Measurements from ENCODE around the gene DYNLT4.

DNA sequence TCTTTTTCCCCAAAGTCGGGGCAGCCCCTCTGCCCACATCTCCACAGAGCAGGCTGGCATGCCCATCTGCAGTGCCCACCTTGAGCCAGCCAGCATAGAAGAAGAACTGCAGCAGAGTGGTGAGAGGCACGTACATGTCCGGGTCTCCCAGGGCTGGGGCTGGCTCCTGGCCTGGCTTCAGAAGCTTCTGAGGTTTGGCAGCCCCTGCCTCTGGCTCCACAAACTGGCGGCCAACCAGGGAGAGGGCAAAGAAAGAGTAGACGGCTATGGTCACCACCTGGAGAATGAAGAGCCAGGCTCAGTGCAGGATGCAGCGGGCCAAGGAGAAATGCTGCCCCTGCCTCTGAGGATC, 22.1 kb downstream of the DYNLT4 start:
- TF ChIP-seq, protein P1, sequence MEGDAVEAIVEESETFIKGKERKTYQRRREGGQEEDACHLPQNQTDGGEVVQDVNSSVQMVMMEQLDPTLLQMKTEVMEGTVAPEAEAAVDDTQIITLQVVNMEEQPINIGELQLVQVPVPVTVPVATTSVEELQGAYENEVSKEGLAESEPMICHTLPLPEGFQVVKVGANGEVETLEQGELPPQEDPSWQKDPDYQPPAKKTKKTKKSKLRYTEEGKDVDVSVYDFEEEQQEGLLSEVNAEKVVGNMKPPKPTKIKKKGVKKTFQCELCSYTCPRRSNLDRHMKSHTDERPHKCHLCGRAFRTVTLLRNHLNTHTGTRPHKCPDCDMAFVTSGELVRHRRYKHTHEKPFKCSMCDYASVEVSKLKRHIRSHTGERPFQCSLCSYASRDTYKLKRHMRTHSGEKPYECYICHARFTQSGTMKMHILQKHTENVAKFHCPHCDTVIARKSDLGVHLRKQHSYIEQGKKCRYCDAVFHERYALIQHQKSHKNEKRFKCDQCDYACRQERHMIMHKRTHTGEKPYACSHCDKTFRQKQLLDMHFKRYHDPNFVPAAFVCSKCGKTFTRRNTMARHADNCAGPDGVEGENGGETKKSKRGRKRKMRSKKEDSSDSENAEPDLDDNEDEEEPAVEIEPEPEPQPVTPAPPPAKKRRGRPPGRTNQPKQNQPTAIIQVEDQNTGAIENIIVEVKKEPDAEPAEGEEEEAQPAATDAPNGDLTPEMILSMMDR (IDR thresholded peaks at IDR 0.05; ENCODE audit: low read depth, low read length, missing input control) = no peak
- no peak for TF ChIP-seq RAD21 (IDR thresholded peaks at IDR 0.05)
- no peak for TF ChIP-seq ATF3 (IDR thresholded peaks at IDR 0.05)
- no peak for TF ChIP-seq RXRA (IDR thresholded peaks at IDR 0.05)
- TF ChIP-seq, protein P2, sequence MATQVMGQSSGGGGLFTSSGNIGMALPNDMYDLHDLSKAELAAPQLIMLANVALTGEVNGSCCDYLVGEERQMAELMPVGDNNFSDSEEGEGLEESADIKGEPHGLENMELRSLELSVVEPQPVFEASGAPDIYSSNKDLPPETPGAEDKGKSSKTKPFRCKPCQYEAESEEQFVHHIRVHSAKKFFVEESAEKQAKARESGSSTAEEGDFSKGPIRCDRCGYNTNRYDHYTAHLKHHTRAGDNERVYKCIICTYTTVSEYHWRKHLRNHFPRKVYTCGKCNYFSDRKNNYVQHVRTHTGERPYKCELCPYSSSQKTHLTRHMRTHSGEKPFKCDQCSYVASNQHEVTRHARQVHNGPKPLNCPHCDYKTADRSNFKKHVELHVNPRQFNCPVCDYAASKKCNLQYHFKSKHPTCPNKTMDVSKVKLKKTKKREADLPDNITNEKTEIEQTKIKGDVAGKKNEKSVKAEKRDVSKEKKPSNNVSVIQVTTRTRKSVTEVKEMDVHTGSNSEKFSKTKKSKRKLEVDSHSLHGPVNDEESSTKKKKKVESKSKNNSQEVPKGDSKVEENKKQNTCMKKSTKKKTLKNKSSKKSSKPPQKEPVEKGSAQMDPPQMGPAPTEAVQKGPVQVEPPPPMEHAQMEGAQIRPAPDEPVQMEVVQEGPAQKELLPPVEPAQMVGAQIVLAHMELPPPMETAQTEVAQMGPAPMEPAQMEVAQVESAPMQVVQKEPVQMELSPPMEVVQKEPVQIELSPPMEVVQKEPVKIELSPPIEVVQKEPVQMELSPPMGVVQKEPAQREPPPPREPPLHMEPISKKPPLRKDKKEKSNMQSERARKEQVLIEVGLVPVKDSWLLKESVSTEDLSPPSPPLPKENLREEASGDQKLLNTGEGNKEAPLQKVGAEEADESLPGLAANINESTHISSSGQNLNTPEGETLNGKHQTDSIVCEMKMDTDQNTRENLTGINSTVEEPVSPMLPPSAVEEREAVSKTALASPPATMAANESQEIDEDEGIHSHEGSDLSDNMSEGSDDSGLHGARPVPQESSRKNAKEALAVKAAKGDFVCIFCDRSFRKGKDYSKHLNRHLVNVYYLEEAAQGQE (IDR thresholded peaks at IDR 0.05) = no peak
- TF ChIP-seq TAF1 (conservative IDR thresholded peaks at IDR 0.05) = no peak
- TF ChIP-seq GABPA (IDR thresholded peaks at IDR 0.05 in 1 of 2, conservative IDR thresholded peaks at IDR 0.05 in 1 of 2) = no peak
- TF ChIP-seq SP1 (IDR thresholded peaks at IDR 0.05) = no peak
- no peak for TF ChIP-seq YY1 (IDR thresholded peaks at IDR 0.05)
- no peak for TF ChIP-seq FOXA1 (IDR thresholded peaks at IDR 0.05)
- TF ChIP-seq, protein P3, sequence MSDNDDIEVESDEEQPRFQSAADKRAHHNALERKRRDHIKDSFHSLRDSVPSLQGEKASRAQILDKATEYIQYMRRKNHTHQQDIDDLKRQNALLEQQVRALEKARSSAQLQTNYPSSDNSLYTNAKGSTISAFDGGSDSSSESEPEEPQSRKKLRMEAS (IDR thresholded peaks at IDR 0.05) = no peak
- no peak for TF ChIP-seq EGR1 (IDR thresholded peaks at IDR 0.05; ENCODE audit: low read depth in 2 of 2)
- no peak for TF ChIP-seq ZBTB33 (IDR thresholded peaks at IDR 0.05)
- no peak for TF ChIP-seq JUND (IDR thresholded peaks at IDR 0.05)
